Stomach (tissue), 4 donors: Measurements from ENCODE around the gene HAL.

Source experiments
- CTCF ChIP-seq, 7 experiments: fragments of 450-650 bp in 4 of 7; fragments of 200-600 bp in 3 of 7; sonication (generic) in 3 of 7; IDR thresholded peaks; one replicate each; pipeline ENCODE4 v1.5.1; 2016 to 2019; ENCODE audit warnings: antibody characterized with exemption in 7 of 7, control low read depth in 2 of 7, mild to moderate bottlenecking in 1 of 7
- POLR2AphosphoS5 ChIP-seq, 3 donors: sonication (generic); formaldehyde crosslinking; IDR thresholded peaks; one replicate each; pipeline ENCODE4 v1.6.1; 2016; ENCODE audit warnings: antibody characterized with exemption in 3 of 3

DNA sequence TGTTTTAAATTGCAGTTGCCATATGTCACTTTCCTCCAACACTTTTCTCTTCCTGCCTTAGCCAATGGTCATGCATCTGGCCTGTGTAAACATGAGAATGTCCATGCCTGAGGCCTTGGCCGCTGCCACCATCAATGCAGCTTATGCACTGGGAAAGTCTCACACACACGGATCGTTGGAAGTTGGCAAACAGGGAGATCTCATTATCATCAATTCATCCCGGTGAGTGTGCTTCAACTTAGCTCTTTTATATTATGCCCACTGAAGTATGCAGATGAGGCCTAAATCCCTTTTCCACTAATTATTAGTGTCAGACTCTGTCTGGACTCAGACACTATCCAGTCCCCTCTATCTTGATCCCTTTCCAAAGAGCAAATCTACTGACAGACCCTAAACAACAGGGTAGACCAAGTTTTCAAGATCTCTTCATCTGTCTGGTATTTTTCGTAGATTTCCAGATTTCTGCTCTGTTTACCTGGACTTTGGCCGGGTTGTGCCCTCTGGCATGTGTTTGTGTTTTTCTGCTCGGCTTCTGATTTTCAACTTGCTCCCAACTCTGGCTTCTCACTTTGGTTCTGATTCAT is 29.8 kb downstream of the HAL start:
- TF ChIP-seq CTCF (IDR thresholded peaks at IDR 0.05) (no peak), POLR2AphosphoS5 (IDR thresholded peaks at IDR 0.05) (no peak)
